NCI-H2029 treated with DMSO at 0.1 percent for 48 hours (cell line): Measurements from ENCODE around the gene NFATC2IP.

Source experiments
- DNase-seq: peaks from one replicate; lab custom pipeline; 2025; lab: John Stamatoyannopoulos, UW

NFATC2IP gene

GRCh38 chr16:28950648-28951409 lies at the start of gene NFATC2IP:
TSS of gene NFATC2IP (plus strand) at chr16:28950937. CDS start at chr16:28951012, 75 bp downstream.
- DNase-seq, result peak; percentile 98

- no peak for DNase-seq
Measured at GRCh38 chr16:28901862-28902261, 48.9 kb upstream of the NFATC2IP start.

- DNase-seq, result no peak
Measured at GRCh38 chr16:28902909-28903308, 47.8 kb upstream of the NFATC2IP start.

- no peak for DNase-seq
Measured at GRCh38 chr16:28903344-28904042, 47.2 kb upstream of the NFATC2IP start.

GRCh38 chr16:28904363-28904762 lies 46.4 kb upstream of the NFATC2IP start:
- no peak for DNase-seq

GRCh38 chr16:28904828-28905227 lies 45.9 kb upstream of the NFATC2IP start:
- DNase-seq, result no peak

GRCh38 chr16:28905229-28905754 lies 45.4 kb upstream of the NFATC2IP start:
- DNase-seq, result no peak

GRCh38 chr16:28905800-28906372 lies 44.9 kb upstream of the NFATC2IP start:
- DNase-seq, result no peak

- no peak for DNase-seq
Measured at GRCh38 chr16:28910086-28911031, 40.4 kb upstream of the NFATC2IP start.

GRCh38 chr16:28912558-28912957 lies 38.2 kb upstream of the NFATC2IP start:
- DNase-seq, result no peak

- no peak for DNase-seq
Measured at GRCh38 chr16:28913946-28914724, 36.6 kb upstream of the NFATC2IP start.

GRCh38 chr16:28915181-28915580 lies 35.6 kb upstream of the NFATC2IP start:
- no peak for DNase-seq

GRCh38 chr16:28917095-28917494 lies 33.6 kb upstream of the NFATC2IP start:
- DNase-seq, result no peak

GRCh38 chr16:28918698-28919097 lies 32.0 kb upstream of the NFATC2IP start:
- DNase-seq, result no peak

GRCh38 chr16:28923231-28923587 lies 27.5 kb upstream of the NFATC2IP start:
- DNase-seq, result no peak

- DNase-seq, result no peak
Measured at GRCh38 chr16:28923652-28924398, 26.9 kb upstream of the NFATC2IP start.

GRCh38 chr16:28924399-28924761 lies 26.4 kb upstream of the NFATC2IP start:
- no peak for DNase-seq

GRCh38 chr16:28924762-28925385 lies 25.9 kb upstream of the NFATC2IP start, which contains the start of gene RABEP2:
TSS of gene RABEP2 (minus strand) at chr16:28925238. CDS start at chr16:28925163, 75 bp downstream.
- peak; percentile 94 for DNase-seq

GRCh38 chr16:28925386-28926228 lies 25.1 kb upstream of the NFATC2IP start:
- no peak for DNase-seq
